GM12864 (cell line): ENCODE data around the gene ZNF398.
"Not testable (repeated sequence)": the region's sequence is repeated elsewhere in the genome, so short reads cannot be mapped to it uniquely, and the experiment has no call there.

Source experiments
- DNase-seq: peaks from one replicate; pipeline ENCODE4 v3.0.0-alpha.2; 2011; ENCODE audit warnings: low read depth
- H3K4me3 ChIP-seq: 2 replicates; pipeline ENCODE4 v1.5.1; 2011; ENCODE audit warnings: mild to moderate bottlenecking, low read depth, low read length, control low read depth
- CTCF ChIP-seq: IDR thresholded peaks from 2 replicates; pipeline ENCODE4 v1.5.1; 2011; ENCODE audit warnings: low read depth, mild to moderate bottlenecking, moderate library complexity, low read length, control low read depth, inconsistent platforms; ENCODE audit errors: missing control alignments

The ZNF398 gene

GRCh38 chr7:149133028-149133710, 14.1 kb upstream of the ZNF398 start:
- no peak overlapping the region for H3K4me3 ChIP-seq
- TF ChIP-seq CTCF: no peak
- no peak for DNase-seq

- no peak for DNase-seq
- no peak for TF ChIP-seq CTCF
- H3K4me3 ChIP-seq: no peak overlapping the region
Measured at GRCh38 chr7:149136118-149136517, 11.1 kb upstream of the ZNF398 start.

- no peak for TF ChIP-seq CTCF
- no peak overlapping the region for H3K4me3 ChIP-seq
- DNase-seq: no peak
Measured at GRCh38 chr7:149140831-149141230, 6.4 kb upstream of the ZNF398 start.

- no peak for TF ChIP-seq CTCF
- no peak for DNase-seq
- H3K4me3 ChIP-seq: no peak overlapping the region
Measured at GRCh38 chr7:149141893-149142292, 5.4 kb upstream of the ZNF398 start.

- H3K4me3 ChIP-seq, DNase-seq: not testable (repeated sequence)
Measured at GRCh38 chr7:149144436-149144922, 2.8 kb upstream of the ZNF398 start.

GRCh38 chr7:149145031-149145845, 2.0 kb upstream of the ZNF398 start:
- no peak for DNase-seq
- TF ChIP-seq CTCF: no peak
- H3K4me3 ChIP-seq: peak overlapping the region; percentile 82

GRCh38 chr7:149147752-149148653, 750 bp downstream of the ZNF398 start:
- TF ChIP-seq CTCF: no peak
- peak overlapping the region; percentile 82 for H3K4me3 ChIP-seq
- DNase-seq: no peak
